Raji (cell line): ENCODE data around the gene SH3BGRL2.

Source experiments
- POLR2A ChIP-seq: IDR thresholded peaks from 2 replicates; pipeline ENCODE4 v1.6.1; 2011; ENCODE audit warnings: low read depth, low read length, control low read depth; ENCODE audit not compliant: insufficient read depth

The SH3BGRL2 gene

GRCh38 chr6:79702691-79703090 lies 71.6 kb downstream of the SH3BGRL2 start:
- TF ChIP-seq POLR2A = no peak

- TF ChIP-seq POLR2A = no peak
Observed at GRCh38 chr6:79704200-79704599, 73.1 kb downstream of the SH3BGRL2 start.

DNA sequence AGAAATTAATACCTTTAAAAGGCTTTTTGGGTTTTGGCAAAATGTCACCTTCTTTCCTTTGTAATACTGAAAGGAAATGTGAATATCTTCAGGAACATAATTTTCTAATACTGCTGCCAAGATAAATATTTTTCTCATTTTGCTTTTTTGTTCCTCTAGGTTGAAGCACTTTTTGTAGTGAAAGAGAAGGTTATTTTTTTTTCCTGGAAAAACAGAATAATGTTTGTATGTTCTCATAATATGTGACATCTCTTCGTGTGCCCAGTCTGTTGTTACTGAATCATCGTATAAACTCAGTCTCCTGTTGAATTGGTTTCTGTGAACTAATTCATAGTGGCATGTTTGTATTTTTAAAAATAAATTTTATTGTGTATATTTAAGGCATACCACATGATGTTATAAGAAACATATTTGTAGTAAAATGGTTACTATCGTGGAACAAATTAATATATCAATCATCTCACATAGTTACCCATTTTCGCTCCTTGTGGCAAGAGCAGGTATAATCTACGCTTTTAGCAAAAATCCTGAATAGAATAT lies 74.4 kb downstream of the SH3BGRL2 start:
- TF ChIP-seq POLR2A = no peak

DNA sequence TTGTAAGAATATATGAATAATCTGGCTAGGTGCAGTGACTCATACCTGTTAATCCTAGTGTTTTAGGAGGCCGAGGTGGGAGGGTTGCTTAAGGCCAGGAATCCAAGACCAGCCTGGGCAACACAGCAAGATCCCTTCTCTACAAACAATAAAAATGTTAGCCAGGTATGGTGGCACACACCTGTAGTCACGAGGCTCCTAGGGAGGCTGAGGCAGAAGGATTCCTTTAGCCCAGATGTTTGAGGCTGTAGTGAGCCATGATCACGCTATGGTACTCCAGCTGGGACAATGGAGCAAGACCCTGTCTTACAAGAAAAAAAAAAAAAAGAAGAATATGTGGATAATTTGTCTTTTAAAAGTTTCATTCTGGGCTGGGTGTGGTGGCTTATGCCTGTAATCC lies 75.4 kb downstream of the SH3BGRL2 start:
- no peak for TF ChIP-seq POLR2A

- TF ChIP-seq POLR2A = no peak
Observed at GRCh38 chr6:79707621-79708020, 76.5 kb downstream of the SH3BGRL2 start.

DNA sequence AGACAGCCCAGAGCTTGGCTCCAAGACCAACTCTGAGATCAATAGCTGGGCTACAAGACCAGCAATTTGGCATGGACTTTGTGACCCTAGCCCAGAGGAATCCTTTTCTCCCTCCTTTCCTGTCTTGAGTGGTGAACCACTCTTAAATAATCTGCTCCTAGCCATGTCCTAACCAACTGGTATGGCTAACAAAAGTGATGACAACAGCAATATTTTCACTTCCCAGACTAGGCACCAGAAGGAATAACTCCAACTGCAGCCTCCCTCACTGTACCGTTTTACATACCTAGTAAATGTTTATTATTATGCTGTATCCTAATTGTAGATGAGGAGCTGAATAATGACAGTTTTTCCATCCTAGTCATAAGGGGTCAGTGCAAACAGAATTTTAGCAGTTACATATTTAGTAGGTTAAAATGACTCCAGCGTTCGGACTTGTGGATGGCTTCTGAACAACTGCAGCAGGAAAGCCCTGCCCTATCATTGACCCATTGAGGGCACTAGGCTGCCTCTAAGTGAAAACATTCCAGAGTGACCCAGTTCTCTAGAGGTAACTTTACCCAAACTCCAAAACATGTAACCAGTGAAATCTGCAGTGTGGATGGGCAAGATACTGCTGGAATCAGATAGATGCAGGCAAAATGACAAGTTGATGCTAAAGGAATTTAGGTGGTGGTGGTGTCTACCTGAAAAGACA lies 77.1 kb downstream of the SH3BGRL2 start:
- no peak for TF ChIP-seq POLR2A

GRCh38 chr6:79710127-79710526 lies 79.0 kb downstream of the SH3BGRL2 start:
- no peak for TF ChIP-seq POLR2A

GRCh38 chr6:79711167-79711566 lies 80.0 kb downstream of the SH3BGRL2 start:
- TF ChIP-seq POLR2A = no peak

DNA sequence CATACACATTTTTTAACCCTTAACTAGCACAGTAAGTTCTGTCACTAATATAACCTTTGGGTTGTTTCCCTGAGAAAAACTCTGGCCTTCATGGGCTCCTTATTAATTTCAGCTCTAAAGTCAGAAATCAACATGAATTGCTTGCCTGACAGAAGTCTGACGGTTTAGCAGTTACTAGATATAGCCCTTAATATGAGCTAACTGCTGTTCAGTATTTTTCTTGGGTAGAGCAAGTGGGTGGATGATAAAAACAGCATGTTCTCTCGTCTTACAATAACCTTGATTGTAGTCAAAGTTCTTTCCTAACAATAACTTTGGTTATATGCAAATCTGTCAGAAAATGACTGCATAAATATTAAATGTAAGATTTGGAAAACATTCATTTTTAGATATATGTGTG lies 81.0 kb downstream of the SH3BGRL2 start:
- no peak for TF ChIP-seq POLR2A

- no peak for TF ChIP-seq POLR2A
Observed at GRCh38 chr6:79712616-79713135, 81.5 kb downstream of the SH3BGRL2 start.

DNA sequence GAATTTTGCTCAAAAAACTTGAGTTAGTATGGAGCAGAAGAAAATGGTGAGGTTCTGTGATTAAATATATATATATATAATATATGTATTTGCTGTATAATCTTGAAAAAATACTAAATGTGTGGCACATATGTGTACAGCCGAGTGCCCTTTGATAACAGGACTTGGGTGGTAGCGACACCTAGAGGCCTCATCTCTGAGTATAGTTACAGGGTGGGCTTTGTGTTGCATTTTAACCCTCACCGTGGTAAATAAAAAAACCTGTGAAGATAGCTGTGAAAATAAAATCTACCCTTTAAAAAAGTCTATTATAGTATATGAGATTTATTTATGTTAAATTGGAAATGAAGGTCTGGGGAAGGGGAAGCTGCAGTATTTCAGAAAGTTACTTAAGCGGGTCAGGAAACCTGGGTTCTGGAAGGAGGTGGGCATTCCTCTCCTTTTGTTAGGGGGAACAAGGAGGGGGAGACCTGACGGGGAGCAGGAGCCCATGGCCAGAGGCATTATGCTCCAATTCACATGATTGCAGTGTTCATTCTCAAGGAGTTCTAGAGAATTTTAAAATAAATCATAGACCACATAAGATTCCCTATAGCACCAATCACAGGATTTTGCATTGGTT lies 82.7 kb downstream of the SH3BGRL2 start:
- no peak for TF ChIP-seq POLR2A

- TF ChIP-seq POLR2A = no peak
Observed at GRCh38 chr6:79717989-79718388, 86.9 kb downstream of the SH3BGRL2 start.

DNA sequence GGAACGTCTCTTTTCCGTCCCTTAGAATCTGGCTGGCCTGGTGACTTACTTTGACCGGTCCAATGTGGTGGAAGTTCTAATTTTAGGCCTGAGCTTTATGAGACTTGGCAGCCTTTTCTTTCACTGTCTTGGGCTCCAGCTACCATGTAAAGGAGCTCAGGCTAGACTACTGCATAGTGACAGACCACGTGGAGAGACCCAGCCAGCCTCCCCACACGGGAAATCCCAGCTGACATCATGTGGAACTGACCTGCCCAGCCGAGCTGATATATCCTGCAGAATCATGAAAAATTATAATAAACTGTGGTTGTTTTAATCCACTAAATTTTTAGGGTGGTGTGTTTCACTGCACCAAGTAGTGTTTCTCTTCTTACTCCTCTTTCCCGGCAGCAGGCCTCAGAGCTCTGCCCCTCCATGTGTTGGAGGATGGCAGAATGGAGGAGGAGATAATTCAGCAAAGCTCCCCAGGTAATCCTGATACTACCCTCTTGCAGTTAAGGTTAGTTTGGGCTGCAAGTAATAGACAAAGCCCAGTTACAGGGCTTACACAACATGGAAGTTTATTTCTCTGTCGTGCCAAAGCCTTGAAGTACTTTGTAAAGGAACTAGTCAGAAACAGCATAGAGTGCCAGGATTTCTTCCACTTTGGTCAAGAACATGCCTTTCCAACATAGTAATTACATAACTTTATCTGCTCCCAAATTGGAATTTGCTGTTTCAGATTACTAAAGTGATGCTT lies 87.5 kb downstream of the SH3BGRL2 start:
- TF ChIP-seq POLR2A = no peak

GRCh38 chr6:79719248-79719960 lies 88.3 kb downstream of the SH3BGRL2 start:
- TF ChIP-seq POLR2A = no peak

DNA sequence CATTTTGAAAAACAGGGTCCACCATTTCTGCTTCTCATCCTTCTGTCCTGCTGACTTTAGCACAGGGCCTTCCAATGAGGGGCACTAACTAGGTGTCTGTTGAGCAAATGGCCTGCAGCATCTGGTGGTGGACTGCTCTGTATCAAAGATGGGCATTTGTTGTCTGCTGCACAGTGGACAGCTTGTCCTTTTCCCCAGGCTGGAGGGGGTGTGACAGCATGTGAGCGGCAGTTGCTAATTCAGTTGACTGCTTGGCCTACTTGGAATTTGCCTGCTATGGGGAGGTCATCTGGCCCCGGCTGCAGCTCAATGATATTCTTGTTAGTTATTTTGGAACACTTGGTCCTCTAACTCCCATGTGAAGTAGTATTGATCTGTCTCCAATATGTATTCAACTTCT lies 93.7 kb downstream of the SH3BGRL2 start:
- TF ChIP-seq POLR2A = no peak

DNA sequence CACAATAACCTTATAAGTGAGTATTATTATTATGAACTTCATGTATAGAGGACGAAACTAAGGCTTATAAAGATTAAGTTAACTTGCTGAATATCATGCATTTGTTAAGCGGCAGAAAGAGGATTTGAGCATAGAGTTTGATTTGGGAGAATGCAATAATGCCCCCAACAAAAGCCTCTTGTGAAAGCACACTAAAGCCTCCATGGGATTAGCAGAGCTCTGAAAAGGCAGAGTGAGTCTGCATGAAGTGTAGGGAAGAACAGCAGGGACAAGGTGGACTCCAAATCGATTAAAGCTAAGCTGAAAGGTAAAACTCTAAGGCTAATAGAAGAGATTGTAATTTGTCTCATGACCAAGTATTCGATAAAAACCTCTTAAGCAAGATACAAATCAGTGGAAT lies 100.3 kb downstream of the SH3BGRL2 start:
- TF ChIP-seq POLR2A = no peak

GRCh38 chr6:79733388-79733787 lies 102.3 kb downstream of the SH3BGRL2 start:
- no peak for TF ChIP-seq POLR2A
